HG03064 (cell line): ENCODE data around the gene PON2.
A peak's percentile ranks its signal among the peaks of the same experiment; 100 is the strongest.
"Not testable (repeated sequence)": the region's sequence is repeated elsewhere in the genome, so short reads cannot be mapped to it uniquely, and the experiment has no call there.

Experiments
- ATAC-seq: cut with Tn5 transposase; IDR thresholded peaks from one replicate; pipeline ENCODE4 v1.9.1; 2021; ENCODE audit warnings: low read depth; ENCODE audit not compliant: unreplicated experiment

The PON2 gene

GRCh38 chr7:95434557-95435421, at the start of gene PON2:
PON2 (minus strand) TSS chr7:95435028; CDS start chr7:95434951, 77 bp downstream.
- peak; percentile 89 for ATAC-seq

GRCh38 chr7:95482424-95482823, 47.6 kb upstream of the PON2 start:
- ATAC-seq: no peak

GRCh38 chr7:95481271-95482165, 46.7 kb upstream of the PON2 start:
- no peak for ATAC-seq

- no peak for ATAC-seq
Measured at GRCh38 chr7:95479992-95480624, 45.3 kb upstream of the PON2 start.

GRCh38 chr7:95478272-95479037, 43.6 kb upstream of the PON2 start:
- no peak for ATAC-seq

- ATAC-seq: peak; percentile 59
Measured at GRCh38 chr7:95476904-95477594, 42.2 kb upstream of the PON2 start.

- ATAC-seq: no peak
Measured at GRCh38 chr7:95476072-95476847, 41.4 kb upstream of the PON2 start.

GRCh38 chr7:95473276-95473985, 38.6 kb upstream of the PON2 start:
- no peak for ATAC-seq

GRCh38 chr7:95472581-95473161, 37.8 kb upstream of the PON2 start:
- no peak for ATAC-seq

GRCh38 chr7:95471071-95471470, 36.2 kb upstream of the PON2 start:
- ATAC-seq: no peak

GRCh38 chr7:95470452-95470851, 35.6 kb upstream of the PON2 start:
- ATAC-seq: peak; percentile 85

GRCh38 chr7:95469848-95470247, 35.0 kb upstream of the PON2 start:
- ATAC-seq: no peak

GRCh38 chr7:95469187-95469586, 34.4 kb upstream of the PON2 start:
- no peak for ATAC-seq

- no peak for ATAC-seq
Measured at GRCh38 chr7:95467912-95468607, 33.2 kb upstream of the PON2 start.

- not testable (repeated sequence) for ATAC-seq
Measured at GRCh38 chr7:95460653-95461052, 25.8 kb upstream of the PON2 start.

- no peak for ATAC-seq
Measured at GRCh38 chr7:95457947-95458346, 23.1 kb upstream of the PON2 start.

- peak; percentile 73 for ATAC-seq
Measured at GRCh38 chr7:95454438-95455045, 19.7 kb upstream of the PON2 start.
